ENCODE measurements around the gene CCIN. TPM values are rescaled to one million over a fixed set of nuclear protein-coding genes. Genes with fewer than 3 reads are reported as not detected.

CCIN gene
- total RNA-seq, 1 experiment from 2014 or later: not detected

GRCh38 chr9:36192196-36192595 lies 23.0 kb downstream of the CCIN start:
- Histone ChIP-seq H2AFZ (no peak overlapping the region), H3F3A (ENCODE audit: insufficient read depth, low read depth) (peaks cover 10% of the 10 kb centered on the region; the same call in 1 of the 2 replicates), H3K27me3 (ENCODE audit: insufficient read depth, low read depth) (no peaks in the 10 kb centered on the region), H3K4me1 (replicated peaks; ENCODE audit: insufficient read depth) (peaks cover 30% of the 10 kb centered on the region), H3K9me2 (ENCODE audit: insufficient read depth) (no peaks in the 10 kb centered on the region), H3K4me3 (peak overlapping the region; percentile 91), H4K20me1 (ENCODE audit: insufficient read depth) (peaks cover 37% of the 10 kb centered on the region), H3K79me2 (ENCODE audit: low read depth) (peaks cover 60% of the 10 kb centered on the region), H3K4me2 (peak overlapping the region; percentile 96), H3K9me3 (ENCODE audit: insufficient read depth, low read depth) (no peaks in the 10 kb centered on the region), H3K36me3 (ENCODE audit: low read depth) (peaks cover 4% of the 10 kb centered on the region; the same call in 1 of the 2 replicates), H3K27ac (no peak overlapping the region)
- no peak for DNase-seq
- CTCF ChIA-PET: interaction anchor here (1.0 kb wide), 1 partner anchor 84 kb away, joined by 3 read pairs; no protein-coding TSS in a partner anchor
- BruUV-seq (replicated peaks): no TSS peak
- intact Hi-C loops (cut with micrococcal nuclease; ENCODE audit: unreplicated experiment): loop anchor here (10.0 kb wide), 1 partner anchor 167 kb away; no protein-coding TSS in a partner anchor
- TF ChIP-seq EZH2 (IDR thresholded peaks at IDR 0.05; ENCODE audit: low read depth) (no peak), CTCF (conservative IDR thresholded peaks at IDR 0.05) (no peak)
- POLR2A ChIA-PET (ENCODE audit: unreplicated experiment): interaction anchor here (0.6 kb wide), 1 partner anchor 200 kb away, joined by 3 read pairs; no protein-coding TSS in a partner anchor

- Histone ChIP-seq H3K4me1 (replicated peaks; ENCODE audit: insufficient read depth) (peaks cover 30% of the 10 kb centered on the region), H3K79me2 (ENCODE audit: low read depth) (peaks cover 64% of the 10 kb centered on the region), H3K4me2 (peak overlapping the region; percentile 96), H3K36me3 (ENCODE audit: low read depth) (peaks cover 4% of the 10 kb centered on the region; the same call in 1 of the 2 replicates), H3K27ac (no peak overlapping the region), H3K4me3 (peak overlapping the region; percentile 91; the same call in 1 of the 2 replicates), H3K27me3 (ENCODE audit: insufficient read depth, low read depth) (no peaks in the 10 kb centered on the region), H3K9me2 (ENCODE audit: insufficient read depth) (no peaks in the 10 kb centered on the region), H2AFZ (no peak overlapping the region), H4K20me1 (ENCODE audit: insufficient read depth) (peaks cover 37% of the 10 kb centered on the region), H3F3A (ENCODE audit: insufficient read depth, low read depth) (peaks cover 10% of the 10 kb centered on the region; the same call in 1 of the 2 replicates), H3K9me3 (ENCODE audit: insufficient read depth, low read depth) (no peaks in the 10 kb centered on the region)
- DNase-seq: no peak
- CTCF ChIA-PET: interaction anchor here (1.0 kb wide), 1 partner anchor 84 kb away, joined by 3 read pairs; no protein-coding TSS in a partner anchor
- BruUV-seq (replicated peaks): no TSS peak
- TF ChIP-seq EZH2 (IDR thresholded peaks at IDR 0.05; ENCODE audit: low read depth) (no peak), CTCF (conservative IDR thresholded peaks at IDR 0.05) (no peak)
- intact Hi-C loops (cut with micrococcal nuclease; ENCODE audit: unreplicated experiment): loop anchor here (10.0 kb wide), 1 partner anchor 168 kb away; no protein-coding TSS in a partner anchor
- POLR2A ChIA-PET (ENCODE audit: unreplicated experiment): no interaction called here
These were observed 23.8 kb downstream of the CCIN start for GRCh38 chr9:36193023-36193422.

GRCh38 chr9:36194326-36195000 lies 25.3 kb downstream of the CCIN start:
- Histone ChIP-seq H3K4me2 (no peak overlapping the region), H3K4me1 (replicated peaks; ENCODE audit: insufficient read depth) (peaks cover 27% of the 10 kb centered on the region), H4K20me1 (ENCODE audit: insufficient read depth) (peaks cover 37% of the 10 kb centered on the region), H3K36me3 (ENCODE audit: low read depth) (peaks cover 4% of the 10 kb centered on the region; the same call in 1 of the 2 replicates), H3K27me3 (ENCODE audit: insufficient read depth, low read depth) (no peaks in the 10 kb centered on the region), H3K27ac (no peak overlapping the region), H3K79me2 (ENCODE audit: low read depth) (peaks cover 64% of the 10 kb centered on the region), H3K4me3 (no peak overlapping the region), H3F3A (ENCODE audit: insufficient read depth, low read depth) (peaks cover 10% of the 10 kb centered on the region; the same call in 1 of the 2 replicates), H3K9me2 (ENCODE audit: insufficient read depth) (no peaks in the 10 kb centered on the region), H2AFZ (no peak overlapping the region), H3K9me3 (ENCODE audit: insufficient read depth, low read depth) (no peaks in the 10 kb centered on the region)
- intact Hi-C loops (cut with micrococcal nuclease; ENCODE audit: unreplicated experiment): loop anchor here (10.0 kb wide), 1 partner anchor 170 kb away; no protein-coding TSS in a partner anchor
- ChIA-PET POLR2A (ENCODE audit: unreplicated experiment) (no interaction called here), CTCF (interaction anchor here (0.6 kb wide), 1 partner anchor 46 kb away, joined by 3 read pairs; no protein-coding TSS in a partner anchor)
- no peak for TF ChIP-seq EZH2 (IDR thresholded peaks at IDR 0.05; ENCODE audit: low read depth)
- no peak for TF ChIP-seq CTCF (conservative IDR thresholded peaks at IDR 0.05)
- no TSS peak for BruUV-seq (replicated peaks)
- no peak for DNase-seq

Data from PC-9 (cell line).